ENCODE measurements around the gene MALL.

The MALL gene

GRCh38 chr2:110140401-110140800, 24.8 kb upstream of the MALL start:
- H3K9me3 ChIP-seq (ENCODE audit: control insufficient read depth, insufficient read depth, low read length): no peaks in the 10 kb centered on the region
- no peak overlapping the region for H3K27ac ChIP-seq (ENCODE audit: low read depth, low read length)
- no peaks in the 10 kb centered on the region for H3K36me3 ChIP-seq (ENCODE audit: control insufficient read depth, insufficient read depth, low read length)
- no peaks in the 10 kb centered on the region for H3K4me1 ChIP-seq (ENCODE audit: control insufficient read depth, insufficient read depth, low read length)
- H3K9ac ChIP-seq (ENCODE audit: low read depth, low read length): no peak overlapping the region
- H3K27me3 ChIP-seq (ENCODE audit: control insufficient read depth, insufficient read depth, low read length): no peaks in the 10 kb centered on the region
- no peak overlapping the region for H3K4me3 ChIP-seq (ENCODE audit: low read depth, low read length)

GRCh38 chr2:110134025-110134424, 18.4 kb upstream of the MALL start:
- Histone ChIP-seq H3K36me3 (ENCODE audit: control insufficient read depth, insufficient read depth, low read length) (no peaks in the 10 kb centered on the region), H3K4me1 (ENCODE audit: control insufficient read depth, insufficient read depth, low read length) (no peaks in the 10 kb centered on the region), H3K27ac (ENCODE audit: low read depth, low read length) (no peak overlapping the region), H3K9me3 (ENCODE audit: control insufficient read depth, insufficient read depth, low read length) (no peaks in the 10 kb centered on the region), H3K9ac (ENCODE audit: low read depth, low read length) (no peak overlapping the region), H3K4me3 (ENCODE audit: low read depth, low read length) (no peak overlapping the region), H3K27me3 (ENCODE audit: control insufficient read depth, insufficient read depth, low read length) (no peaks in the 10 kb centered on the region)

GRCh38 chr2:110131166-110131565, 15.5 kb upstream of the MALL start:
- no peaks in the 10 kb centered on the region for H3K9me3 ChIP-seq (ENCODE audit: control insufficient read depth, insufficient read depth, low read length)
- no peaks in the 10 kb centered on the region for H3K27me3 ChIP-seq (ENCODE audit: control insufficient read depth, insufficient read depth, low read length)
- no peaks in the 10 kb centered on the region for H3K36me3 ChIP-seq (ENCODE audit: control insufficient read depth, insufficient read depth, low read length)
- H3K27ac ChIP-seq (ENCODE audit: low read depth, low read length): no peak overlapping the region
- H3K4me3 ChIP-seq (ENCODE audit: low read depth, low read length): no peak overlapping the region
- H3K4me1 ChIP-seq (ENCODE audit: control insufficient read depth, insufficient read depth, low read length): no peaks in the 10 kb centered on the region
- no peak overlapping the region for H3K9ac ChIP-seq (ENCODE audit: low read depth, low read length)

- Histone ChIP-seq H3K9ac (ENCODE audit: low read depth, low read length) (no peak overlapping the region), H3K4me1 (ENCODE audit: control insufficient read depth, insufficient read depth, low read length) (no peaks in the 10 kb centered on the region), H3K9me3 (ENCODE audit: control insufficient read depth, insufficient read depth, low read length) (no peaks in the 10 kb centered on the region), H3K36me3 (ENCODE audit: control insufficient read depth, insufficient read depth, low read length) (no peaks in the 10 kb centered on the region), H3K4me3 (ENCODE audit: low read depth, low read length) (no peak overlapping the region), H3K27me3 (ENCODE audit: control insufficient read depth, insufficient read depth, low read length) (no peaks in the 10 kb centered on the region), H3K27ac (ENCODE audit: low read depth, low read length) (no peak overlapping the region)
Observed at GRCh38 chr2:110130757-110131156, 15.1 kb upstream of the MALL start.

GRCh38 chr2:110126906-110127305, 11.3 kb upstream of the MALL start:
- Histone ChIP-seq H3K4me1 (ENCODE audit: control insufficient read depth, insufficient read depth, low read length) (no peaks in the 10 kb centered on the region), H3K27ac (ENCODE audit: low read depth, low read length) (no peak overlapping the region), H3K36me3 (ENCODE audit: control insufficient read depth, insufficient read depth, low read length) (no peaks in the 10 kb centered on the region), H3K9me3 (ENCODE audit: control insufficient read depth, insufficient read depth, low read length) (no peaks in the 10 kb centered on the region), H3K9ac (ENCODE audit: low read depth, low read length) (no peak overlapping the region), H3K4me3 (ENCODE audit: low read depth, low read length) (no peak overlapping the region), H3K27me3 (ENCODE audit: control insufficient read depth, insufficient read depth, low read length) (no peaks in the 10 kb centered on the region)

GRCh38 chr2:110126086-110126773, 10.6 kb upstream of the MALL start:
- no peaks in the 10 kb centered on the region for H3K4me1 ChIP-seq (ENCODE audit: control insufficient read depth, insufficient read depth, low read length)
- H3K36me3 ChIP-seq (ENCODE audit: control insufficient read depth, insufficient read depth, low read length): no peaks in the 10 kb centered on the region
- H3K4me3 ChIP-seq (ENCODE audit: low read depth, low read length): no peak overlapping the region
- H3K9ac ChIP-seq (ENCODE audit: low read depth, low read length): no peak overlapping the region
- H3K27ac ChIP-seq (ENCODE audit: low read depth, low read length): no peak overlapping the region
- no peaks in the 10 kb centered on the region for H3K9me3 ChIP-seq (ENCODE audit: control insufficient read depth, insufficient read depth, low read length)
- no peaks in the 10 kb centered on the region for H3K27me3 ChIP-seq (ENCODE audit: control insufficient read depth, insufficient read depth, low read length)

- Histone ChIP-seq H3K9ac (ENCODE audit: low read depth, low read length) (no peak overlapping the region), H3K9me3 (ENCODE audit: control insufficient read depth, insufficient read depth, low read length) (no peaks in the 10 kb centered on the region), H3K4me1 (ENCODE audit: control insufficient read depth, insufficient read depth, low read length) (no peaks in the 10 kb centered on the region), H3K27me3 (ENCODE audit: control insufficient read depth, insufficient read depth, low read length) (no peaks in the 10 kb centered on the region; the same call in 1 of the 2 replicates), H3K36me3 (ENCODE audit: control insufficient read depth, insufficient read depth, low read length) (no peaks in the 10 kb centered on the region), H3K27ac (ENCODE audit: low read depth, low read length) (no peak overlapping the region), H3K4me3 (ENCODE audit: low read depth, low read length) (no peak overlapping the region)
Observed at GRCh38 chr2:110124939-110125691, 9.5 kb upstream of the MALL start.

- no peak overlapping the region for H3K27ac ChIP-seq (ENCODE audit: low read depth, low read length)
- no peaks in the 10 kb centered on the region for H3K4me1 ChIP-seq (ENCODE audit: control insufficient read depth, insufficient read depth, low read length)
- H3K36me3 ChIP-seq (ENCODE audit: control insufficient read depth, insufficient read depth, low read length): no peaks in the 10 kb centered on the region
- H3K9me3 ChIP-seq (ENCODE audit: control insufficient read depth, insufficient read depth, low read length): no peaks in the 10 kb centered on the region
- H3K9ac ChIP-seq (ENCODE audit: low read depth, low read length): no peak overlapping the region
- H3K4me3 ChIP-seq (ENCODE audit: low read depth, low read length): no peak overlapping the region
- no peaks in the 10 kb centered on the region; the same call in 1 of the 2 replicates for H3K27me3 ChIP-seq (ENCODE audit: control insufficient read depth, insufficient read depth, low read length)
Observed at GRCh38 chr2:110124038-110124825, 8.6 kb upstream of the MALL start.

GRCh38 chr2:110121592-110121991, 6.0 kb upstream of the MALL start:
- Histone ChIP-seq H3K36me3 (ENCODE audit: control insufficient read depth, insufficient read depth, low read length) (no peaks in the 10 kb centered on the region), H3K4me1 (ENCODE audit: control insufficient read depth, insufficient read depth, low read length) (peaks cover 3% of the 10 kb centered on the region; the same call in 1 of the 2 replicates), H3K9me3 (ENCODE audit: control insufficient read depth, insufficient read depth, low read length) (no peaks in the 10 kb centered on the region), H3K27ac (ENCODE audit: low read depth, low read length) (no peak overlapping the region), H3K4me3 (ENCODE audit: low read depth, low read length) (no peak overlapping the region), H3K27me3 (ENCODE audit: control insufficient read depth, insufficient read depth, low read length) (peaks cover 18% of the 10 kb centered on the region), H3K9ac (ENCODE audit: low read depth, low read length) (no peak overlapping the region)

- no peak overlapping the region for H3K4me3 ChIP-seq (ENCODE audit: low read depth, low read length)
- H3K27ac ChIP-seq (ENCODE audit: low read depth, low read length): no peak overlapping the region
Observed at GRCh38 chr2:110121052-110121334, 5.4 kb upstream of the MALL start.

More at GRCh38 chr2:110121052-110121334, 5.4 kb upstream of the MALL start:
- no peaks in the 10 kb centered on the region for H3K9me3 ChIP-seq (ENCODE audit: control insufficient read depth, insufficient read depth, low read length)
- no peaks in the 10 kb centered on the region for H3K36me3 ChIP-seq (ENCODE audit: control insufficient read depth, insufficient read depth, low read length)
- H3K27me3 ChIP-seq (ENCODE audit: control insufficient read depth, insufficient read depth, low read length): peaks cover 24% of the 10 kb centered on the region
- H3K4me1 ChIP-seq (ENCODE audit: control insufficient read depth, insufficient read depth, low read length): peaks cover 3% of the 10 kb centered on the region; the same call in 1 of the 2 replicates
- no peak overlapping the region for H3K9ac ChIP-seq (ENCODE audit: low read depth, low read length)

Measured in HUES48 (cell line).